Measurements from ENCODE around the gene COPS2.

Gene COPS2

DNA sequence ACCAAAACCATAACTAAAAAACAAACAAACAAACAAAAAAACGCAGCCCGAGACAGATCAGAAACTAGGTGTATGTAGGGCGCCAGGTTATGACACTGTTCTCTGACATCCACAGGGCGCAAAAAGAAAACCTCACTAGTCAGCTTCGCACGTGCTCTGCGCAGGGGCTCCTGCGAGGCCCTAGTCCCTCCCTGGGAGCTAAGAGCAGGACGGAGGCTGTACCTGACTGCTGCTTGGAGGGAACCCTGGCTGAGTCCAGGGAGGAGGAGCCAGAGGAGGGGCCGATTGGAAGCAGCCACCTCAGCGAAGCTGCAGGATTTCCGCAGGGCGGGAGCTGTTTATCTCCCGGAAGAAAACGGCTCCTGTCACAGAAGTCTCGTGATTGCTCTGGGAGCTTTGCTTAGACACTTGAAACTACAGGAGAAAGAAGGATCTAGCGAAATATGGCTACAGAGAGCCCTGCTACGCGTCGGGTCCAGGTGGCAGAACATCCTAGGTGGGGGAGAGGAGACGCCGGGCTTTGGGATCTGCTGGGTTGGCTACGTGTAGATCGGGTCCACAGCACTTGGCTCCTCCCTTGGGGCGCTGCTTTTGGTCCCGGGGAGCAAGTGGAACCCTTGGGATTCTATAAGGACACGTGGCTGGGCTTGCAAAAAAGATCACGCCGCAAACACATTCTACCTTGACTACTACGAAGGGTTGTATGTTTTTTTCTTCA is 14.6 kb upstream of the COPS2 start, which contains the start of gene GALK2:
Gene GALK2 (plus strand): TSS at position 368 of the 718 bp plus-strand sequence. CDS start 76 bp downstream, at position 444.
- TF ChIP-seq, protein P1, sequence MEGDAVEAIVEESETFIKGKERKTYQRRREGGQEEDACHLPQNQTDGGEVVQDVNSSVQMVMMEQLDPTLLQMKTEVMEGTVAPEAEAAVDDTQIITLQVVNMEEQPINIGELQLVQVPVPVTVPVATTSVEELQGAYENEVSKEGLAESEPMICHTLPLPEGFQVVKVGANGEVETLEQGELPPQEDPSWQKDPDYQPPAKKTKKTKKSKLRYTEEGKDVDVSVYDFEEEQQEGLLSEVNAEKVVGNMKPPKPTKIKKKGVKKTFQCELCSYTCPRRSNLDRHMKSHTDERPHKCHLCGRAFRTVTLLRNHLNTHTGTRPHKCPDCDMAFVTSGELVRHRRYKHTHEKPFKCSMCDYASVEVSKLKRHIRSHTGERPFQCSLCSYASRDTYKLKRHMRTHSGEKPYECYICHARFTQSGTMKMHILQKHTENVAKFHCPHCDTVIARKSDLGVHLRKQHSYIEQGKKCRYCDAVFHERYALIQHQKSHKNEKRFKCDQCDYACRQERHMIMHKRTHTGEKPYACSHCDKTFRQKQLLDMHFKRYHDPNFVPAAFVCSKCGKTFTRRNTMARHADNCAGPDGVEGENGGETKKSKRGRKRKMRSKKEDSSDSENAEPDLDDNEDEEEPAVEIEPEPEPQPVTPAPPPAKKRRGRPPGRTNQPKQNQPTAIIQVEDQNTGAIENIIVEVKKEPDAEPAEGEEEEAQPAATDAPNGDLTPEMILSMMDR (IDR thresholded peaks at IDR 0.05): no peak

GRCh38 chr15:49168016-49168415 is 12.6 kb upstream of the COPS2 start:
- TF ChIP-seq, protein P1 (IDR thresholded peaks at IDR 0.05): no peak

- TF ChIP-seq, protein P1 (IDR thresholded peaks at IDR 0.05): no peak
Observed at GRCh38 chr15:49164865-49165264, 9.5 kb upstream of the COPS2 start.

- TF ChIP-seq, protein P1 (IDR thresholded peaks at IDR 0.05): no peak
Observed at GRCh38 chr15:49163678-49164077, 8.3 kb upstream of the COPS2 start.

DNA sequence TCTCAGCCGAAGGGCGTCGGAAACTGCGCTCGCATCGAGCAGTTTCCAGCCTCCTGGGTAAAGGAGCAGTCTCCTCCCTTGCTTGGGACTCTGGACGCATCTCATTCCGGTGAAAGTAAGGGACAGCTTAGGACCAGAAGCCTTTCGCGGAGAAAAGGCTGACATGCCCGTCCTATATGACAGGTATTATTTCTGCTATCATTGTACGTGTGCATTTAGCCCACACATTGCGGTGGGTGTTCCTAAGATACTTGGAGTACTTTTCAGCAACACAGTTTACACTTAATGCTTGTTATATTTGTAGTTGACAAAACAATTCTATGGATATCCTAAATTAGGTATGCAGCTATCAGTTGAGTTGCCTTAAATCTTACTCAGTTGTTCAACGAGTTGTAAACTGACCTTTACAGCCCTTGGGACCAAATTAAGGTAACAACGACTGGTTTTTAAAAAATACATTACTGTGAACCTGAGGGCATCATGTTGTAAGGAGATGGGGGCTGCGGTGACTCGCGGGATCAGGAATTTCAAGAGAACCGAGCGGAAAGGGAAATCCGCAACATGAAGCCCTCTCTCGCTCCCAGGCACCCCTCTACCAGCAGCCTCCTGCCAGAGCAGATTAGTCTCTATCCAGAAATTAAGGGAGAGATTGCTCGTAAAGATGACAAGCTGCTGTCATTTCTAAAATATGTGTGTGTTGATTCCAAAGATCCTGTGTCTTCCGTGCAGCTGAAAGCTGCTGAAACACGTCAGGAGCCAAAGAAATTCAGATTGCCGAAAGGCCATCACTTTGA is 632 bp upstream of the COPS2 start:
- TF ChIP-seq, protein P1 (IDR thresholded peaks at IDR 0.05): no peak

- TF ChIP-seq, protein P1 (IDR thresholded peaks at IDR 0.05): no peak
Observed at GRCh38 chr15:49154799-49155109, 645 bp downstream of the COPS2 start.

DNA sequence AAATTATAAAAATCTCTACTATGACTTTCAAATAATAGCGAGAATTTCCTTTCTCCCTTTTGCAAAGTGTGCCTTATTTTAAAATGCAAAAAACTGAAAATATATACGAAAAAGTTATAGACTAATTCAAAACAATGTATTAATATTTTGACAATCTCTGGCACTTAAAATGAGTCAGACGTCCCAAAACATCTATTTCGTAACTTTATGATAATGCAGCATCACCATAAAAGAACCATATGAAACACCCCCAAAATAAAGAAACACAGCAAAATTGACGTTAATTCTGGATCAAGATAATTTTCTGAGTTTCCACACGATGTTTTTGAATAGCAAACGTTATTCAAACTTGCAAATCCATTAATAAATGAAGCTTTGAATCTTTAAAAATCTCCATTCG is 1.0 kb downstream of the COPS2 start:
- TF ChIP-seq, protein P1 (IDR thresholded peaks at IDR 0.05): no peak

Measured in LNCAP (cell line).